ENCODE measurements around the gene ROR1.

Gene ROR1

DNA sequence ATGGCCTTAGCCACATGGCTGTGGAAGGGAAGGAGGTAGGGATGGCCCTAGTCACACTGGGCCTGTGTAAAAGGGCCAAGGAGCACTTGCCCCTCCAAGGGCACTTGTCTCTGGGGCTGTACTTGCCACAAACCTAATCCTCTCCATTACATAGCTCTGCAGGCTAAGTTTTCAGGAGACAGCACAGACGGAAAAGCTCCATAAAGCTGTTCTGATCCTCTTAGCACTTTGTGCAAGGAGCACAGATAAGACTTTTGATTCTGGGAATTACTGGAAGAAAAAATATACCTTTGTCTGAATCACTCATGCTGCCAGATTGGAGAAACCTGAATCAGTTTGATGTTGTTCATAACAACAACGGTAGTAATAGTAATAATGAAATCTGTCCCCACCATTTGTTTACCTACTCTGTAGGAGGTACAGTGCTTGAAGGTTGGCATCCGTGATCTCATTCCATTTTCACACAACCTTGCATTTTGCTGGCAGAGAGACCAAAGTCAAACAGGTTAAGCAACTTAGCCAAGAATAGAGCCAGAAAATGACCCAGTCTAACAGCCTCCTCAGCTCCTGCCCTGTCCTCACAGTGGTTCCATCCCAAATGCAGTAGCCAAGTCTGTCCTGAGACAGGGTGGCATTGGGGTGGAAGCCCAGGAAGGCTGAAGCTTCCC, 207.1 kb downstream of the ROR1 start:
- no peak for DNase-seq (ENCODE audit: low read depth)

GRCh38 chr1:63981408-63981773, 207.6 kb downstream of the ROR1 start:
- no peak for DNase-seq (ENCODE audit: low read depth)

GRCh38 chr1:63982201-63982600, 208.4 kb downstream of the ROR1 start:
- no peak for DNase-seq (ENCODE audit: low read depth)

GRCh38 chr1:63983391-63984256, 209.8 kb downstream of the ROR1 start:
- no peak for DNase-seq (ENCODE audit: low read depth)

GRCh38 chr1:63984257-63984929, 210.6 kb downstream of the ROR1 start:
- DNase-seq (ENCODE audit: low read depth), result no peak

DNA sequence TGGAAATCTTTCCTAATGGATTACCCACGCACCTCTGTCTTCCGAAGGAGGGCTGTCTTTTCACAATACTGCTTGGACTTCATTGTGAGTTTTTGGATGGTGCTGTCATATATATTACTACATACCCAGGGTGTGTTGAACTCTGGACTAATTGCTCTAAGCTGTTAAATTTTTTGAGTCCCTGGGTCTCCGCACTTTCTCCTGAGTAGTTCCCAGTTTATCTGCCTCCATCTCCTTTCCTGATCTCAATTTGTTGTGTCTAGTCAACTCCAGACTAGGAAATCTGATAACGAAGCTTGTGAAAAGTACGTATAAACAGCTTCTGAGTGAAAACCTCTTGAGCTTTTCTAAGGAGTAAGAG, 211.1 kb downstream of the ROR1 start:
- no peak for DNase-seq (ENCODE audit: low read depth)

DNA sequence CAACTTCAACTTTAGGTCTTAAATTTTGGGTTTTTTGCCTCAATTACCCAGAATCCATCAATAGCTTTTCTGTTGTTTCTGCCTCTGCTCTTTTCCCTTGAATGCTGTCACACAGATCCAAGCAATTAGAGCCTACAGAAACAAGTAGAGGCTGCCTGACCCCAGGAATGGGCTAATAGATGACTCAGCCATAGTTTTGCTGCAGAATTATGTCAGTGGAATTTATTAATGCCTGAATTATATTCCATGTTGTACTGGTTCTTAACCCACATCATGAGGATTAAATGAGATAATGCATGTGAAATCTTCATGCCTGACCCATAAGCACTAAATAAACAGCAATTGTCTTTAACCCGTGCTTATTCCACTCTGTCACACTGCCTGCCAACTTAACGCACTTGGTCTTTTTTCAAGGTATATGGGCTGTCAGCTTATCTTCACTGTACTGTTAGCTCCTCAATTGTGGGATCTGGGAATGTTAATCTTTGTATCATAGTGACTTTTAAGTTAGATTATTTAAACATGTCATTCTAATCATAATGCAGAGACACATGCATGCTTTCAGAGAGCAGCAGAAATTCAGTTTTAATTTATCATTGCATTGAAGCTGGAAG, 213.3 kb downstream of the ROR1 start:
- DNase-seq (ENCODE audit: low read depth), result no peak

- no peak for DNase-seq (ENCODE audit: low read depth)
Observed at GRCh38 chr1:63987628-63988024, 213.8 kb downstream of the ROR1 start.

GRCh38 chr1:63988941-63989340, 215.1 kb downstream of the ROR1 start:
- DNase-seq (ENCODE audit: low read depth), result no peak

GRCh38 chr1:63991685-63992084, 217.9 kb downstream of the ROR1 start:
- no peak for DNase-seq (ENCODE audit: low read depth)

DNA sequence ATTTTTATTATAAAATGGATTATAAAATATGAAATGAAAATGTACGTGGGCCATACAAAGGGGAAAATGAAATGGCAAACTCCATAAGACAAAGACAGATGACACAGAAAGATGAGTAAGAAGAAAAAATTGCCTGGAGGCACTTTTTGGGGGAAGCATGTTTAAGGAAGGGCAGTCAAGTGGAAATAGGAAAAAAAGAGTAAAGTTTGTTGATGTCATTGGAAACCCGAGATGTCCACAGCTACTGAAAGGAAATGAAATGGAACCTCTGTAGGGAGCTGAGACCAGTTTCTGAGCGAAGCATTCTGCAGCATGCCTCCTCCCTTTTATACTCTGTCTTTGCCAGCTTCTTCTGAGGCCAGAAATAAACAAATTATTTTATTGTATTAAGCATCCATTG, 226.2 kb downstream of the ROR1 start:
- peak; percentile 34 for DNase-seq (ENCODE audit: low read depth)

- no peak for DNase-seq (ENCODE audit: low read depth)
Observed at GRCh38 chr1:64001038-64001437, 227.2 kb downstream of the ROR1 start.

- no peak for DNase-seq (ENCODE audit: low read depth)
Observed at GRCh38 chr1:64004451-64005025, 230.7 kb downstream of the ROR1 start.

DNA sequence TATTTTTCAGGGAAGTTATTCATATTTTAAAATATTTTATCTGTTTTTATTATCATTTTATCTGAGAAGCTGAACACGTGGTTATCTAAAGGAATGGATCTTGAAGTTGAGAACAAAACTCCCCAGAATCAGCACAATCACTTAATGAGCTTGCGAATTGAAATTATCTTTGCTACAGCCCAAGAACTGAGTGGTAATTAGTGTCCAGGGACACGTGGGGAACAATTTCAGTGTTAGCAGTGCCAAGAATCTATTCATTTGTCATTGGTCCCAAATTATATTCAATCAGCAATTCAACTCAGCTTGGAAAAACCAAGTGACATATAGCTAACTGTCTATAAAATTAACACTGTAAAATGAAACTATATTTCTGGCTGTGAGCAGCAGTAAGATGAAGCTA, 232.0 kb downstream of the ROR1 start:
- DNase-seq (ENCODE audit: low read depth), result no peak

DNA sequence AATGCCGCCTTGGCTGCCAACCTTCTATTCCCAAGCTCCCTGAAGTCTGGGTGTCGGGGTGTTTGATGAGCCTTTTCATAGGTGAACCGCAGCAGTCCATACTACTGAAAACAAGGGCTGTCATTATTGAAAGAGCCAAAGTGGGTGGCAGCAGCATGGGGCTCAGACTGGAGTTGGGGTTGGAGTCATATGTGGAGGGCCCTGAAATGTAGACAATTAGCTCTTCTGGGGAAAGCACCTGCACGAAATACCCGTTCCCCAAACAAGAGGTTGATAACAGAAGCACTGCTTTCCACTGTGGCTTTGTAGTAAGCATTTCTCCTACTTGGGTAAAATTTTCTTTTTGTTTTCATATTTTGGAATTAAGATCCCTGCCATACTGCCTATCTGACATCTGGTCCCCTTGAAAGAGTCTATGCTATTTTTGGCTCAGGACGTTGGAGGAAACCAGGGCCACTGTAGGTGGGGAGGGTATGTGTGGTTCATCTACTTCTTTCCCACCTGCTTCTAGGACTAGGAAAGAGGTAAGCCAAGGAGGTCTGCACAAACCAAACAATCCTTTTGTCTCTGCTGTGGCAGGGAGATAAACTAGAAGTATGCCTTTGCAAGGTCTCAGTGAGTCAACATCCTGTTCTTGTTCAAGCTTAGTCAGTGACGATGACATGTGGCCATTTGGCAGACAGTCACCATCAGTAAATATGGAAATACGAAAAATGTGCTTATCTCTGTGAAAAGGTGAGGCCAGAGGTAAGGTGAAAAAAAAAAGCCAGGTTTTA, 232.6 kb downstream of the ROR1 start:
- DNase-seq (ENCODE audit: low read depth), result peak; percentile 58

DNA sequence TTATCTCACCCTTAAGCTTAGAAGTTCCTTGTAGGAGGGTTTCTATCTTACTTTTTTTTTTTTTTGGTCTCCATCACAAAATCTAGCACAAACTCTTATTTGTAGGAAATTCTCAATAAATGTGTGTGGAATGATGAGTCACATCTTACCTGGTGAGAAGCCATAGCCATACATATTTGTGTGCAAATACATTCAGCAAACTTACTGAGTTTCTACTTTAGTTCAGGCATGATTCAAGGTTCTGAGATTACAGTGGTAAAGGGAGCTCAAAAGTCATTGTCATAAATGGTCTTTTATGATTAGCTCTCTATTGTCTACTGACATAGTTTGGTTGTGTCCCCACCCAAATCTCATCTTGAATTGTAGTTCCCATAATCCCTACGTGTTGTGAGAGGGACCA, 236.5 kb downstream of the ROR1 start:
- DNase-seq (ENCODE audit: low read depth), result no peak

DNA sequence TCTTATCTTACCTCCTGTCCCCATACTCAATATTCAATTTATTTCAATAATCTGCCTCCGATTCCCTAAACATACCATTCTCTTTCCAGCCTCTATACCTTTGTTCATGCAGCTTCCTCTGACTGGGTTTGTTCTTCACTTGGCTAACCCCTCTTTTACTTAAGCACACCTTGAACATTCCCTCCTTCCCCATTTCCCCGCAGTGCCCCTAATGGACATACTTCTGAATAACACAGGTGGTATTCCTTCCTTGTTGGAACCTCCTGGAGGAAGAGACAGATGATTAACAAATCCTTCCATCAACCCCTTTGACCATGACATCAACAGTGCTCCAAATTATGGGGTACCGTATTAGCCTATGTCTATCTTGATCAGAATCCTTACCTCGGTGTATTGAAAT, 239.6 kb downstream of the ROR1 start:
- DNase-seq (ENCODE audit: low read depth), result no peak

- no peak for DNase-seq (ENCODE audit: low read depth)
Observed at GRCh38 chr1:64019818-64020217, 246.0 kb downstream of the ROR1 start.

- no peak for DNase-seq (ENCODE audit: low read depth)
Observed at GRCh38 chr1:64021066-64021465, 247.2 kb downstream of the ROR1 start.

DNA sequence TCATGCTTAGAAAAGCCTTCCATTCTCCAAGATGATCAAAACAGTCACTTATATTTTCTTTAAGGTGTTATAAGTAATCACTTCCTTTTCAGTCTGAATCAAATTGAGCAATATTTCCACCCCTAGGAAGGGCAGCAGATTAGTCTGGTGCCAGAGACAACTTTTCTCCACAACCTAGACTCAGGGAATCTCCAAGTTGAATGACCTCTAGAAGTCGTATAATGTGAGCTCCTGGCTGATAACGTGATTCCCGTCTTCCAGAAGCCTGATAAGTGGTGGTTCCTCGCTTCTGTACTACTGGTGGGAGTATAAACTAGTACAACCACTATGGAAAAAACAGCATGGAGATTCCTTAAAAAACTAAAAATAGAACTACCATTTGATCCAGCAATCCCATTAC, 251.2 kb downstream of the ROR1 start:
- no peak for DNase-seq (ENCODE audit: low read depth)

GRCh38 chr1:64029037-64029436, 255.2 kb downstream of the ROR1 start:
- no peak for DNase-seq (ENCODE audit: low read depth)

DNA sequence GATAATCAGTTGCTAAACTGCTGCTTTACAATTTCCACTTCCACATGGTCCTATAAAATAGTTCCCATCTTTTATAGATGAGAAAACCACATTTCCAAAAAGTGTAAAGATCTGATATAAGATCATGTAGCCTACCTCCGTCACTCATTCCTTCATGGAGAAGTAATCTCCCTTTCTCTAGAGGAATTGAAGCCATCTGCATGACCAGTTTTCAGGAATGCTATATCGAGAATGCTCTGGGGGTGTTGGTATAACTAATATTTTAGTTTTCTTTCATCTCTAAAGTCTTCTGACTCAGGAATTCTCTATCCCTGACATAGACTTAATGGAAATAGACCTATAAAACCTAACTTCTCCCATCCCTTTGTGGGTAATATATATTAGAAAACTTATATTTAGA, 256.6 kb downstream of the ROR1 start:
- no peak for DNase-seq (ENCODE audit: low read depth)

Measured in HS-5 (cell line).